NCI-H748 (cell line): Measurements from ENCODE around the gene MORN1.

Experiments used
- DNase-seq: peaks from one replicate; lab custom pipeline; 2025; ENCODE audit not compliant: unreplicated experiment; lab: John Stamatoyannopoulos, UW

Gene MORN1

GRCh38 chr1:2375923-2376260, 15.5 kb downstream of the MORN1 start:
- DNase-seq: no peak

GRCh38 chr1:2375246-2375922, 16.0 kb downstream of the MORN1 start:
- no peak for DNase-seq

- no peak for DNase-seq
Observed at GRCh38 chr1:2374252-2375155, 16.9 kb downstream of the MORN1 start.

GRCh38 chr1:2373551-2374251, 17.7 kb downstream of the MORN1 start:
- no peak for DNase-seq

- no peak for DNase-seq
Observed at GRCh38 chr1:2372551-2373490, 18.5 kb downstream of the MORN1 start.

GRCh38 chr1:2368053-2368744, 23.2 kb downstream of the MORN1 start:
- no peak for DNase-seq

GRCh38 chr1:2363847-2364513, 27.4 kb downstream of the MORN1 start:
- no peak for DNase-seq

- DNase-seq: no peak
Observed at GRCh38 chr1:2360588-2361364, 30.6 kb downstream of the MORN1 start.

GRCh38 chr1:2358651-2359640, 32.4 kb downstream of the MORN1 start:
- DNase-seq: no peak

- no peak for DNase-seq
Observed at GRCh38 chr1:2358072-2358471, 33.3 kb downstream of the MORN1 start.

GRCh38 chr1:2356911-2357845, 34.2 kb downstream of the MORN1 start:
- no peak for DNase-seq

- DNase-seq: no peak
Observed at GRCh38 chr1:2356401-2356800, 35.0 kb downstream of the MORN1 start.

- DNase-seq: no peak
Observed at GRCh38 chr1:2355373-2356261, 35.7 kb downstream of the MORN1 start.

GRCh38 chr1:2354511-2355372, 36.6 kb downstream of the MORN1 start:
- no peak for DNase-seq
